ENCODE results near the gene QSOX2.

Gene QSOX2

GRCh38 chr9:136248951-136249876 lies 3.6 kb upstream of the QSOX2 start:
- WGBS, 2 experiments (ENCODE audit: insufficient coverage in 2 of 2): 93 to 94% methylated on average over 29 of the region's 30 CpGs

DNA sequence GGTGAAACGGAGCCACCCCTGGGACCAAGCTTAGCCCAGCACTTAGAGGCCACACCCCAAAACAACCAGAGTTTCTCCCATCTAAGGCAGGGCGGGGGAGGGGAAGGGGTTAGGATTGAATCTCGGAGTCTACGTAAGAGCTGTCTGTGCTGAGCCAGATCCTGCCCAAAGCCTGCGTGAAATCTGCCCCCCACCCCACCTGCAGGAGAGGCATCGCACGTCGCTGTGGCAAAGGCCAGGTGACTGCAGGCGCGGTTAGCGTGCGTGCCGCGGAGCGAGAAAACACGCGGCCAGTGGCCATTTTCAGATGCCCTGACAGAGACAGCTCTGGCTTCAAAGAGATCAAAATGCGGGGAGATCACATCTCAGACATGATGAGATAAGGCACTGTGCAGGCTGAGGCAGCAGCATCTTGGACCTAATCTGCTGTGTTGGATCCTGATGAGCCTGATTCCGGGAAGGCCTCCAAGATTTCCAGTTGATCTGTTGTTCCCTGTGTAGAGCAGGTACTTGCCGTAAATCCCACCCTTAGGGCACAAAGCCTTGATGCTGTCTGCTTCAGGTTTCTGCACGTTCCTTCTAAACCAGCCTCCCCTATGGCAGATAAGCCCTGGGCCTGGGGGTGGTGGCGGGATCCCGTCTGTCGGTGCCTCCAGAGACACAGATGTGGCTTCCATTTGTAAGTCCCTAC lies 2.5 kb upstream of the QSOX2 start:
- WGBS, 2 experiments (ENCODE audit: insufficient coverage in 2 of 2): 88 to 97% methylated on average over 19 to 23 of the region's 24 CpGs
- Histone ChIP-seq H3K36me3 (ENCODE audit: control insufficient read depth, insufficient read depth, low read length) (no peaks in the 10 kb centered on the region), H3K4me3 (ENCODE audit: extremely low read depth, insufficient read depth, low read length, poor library complexity, severe bottlenecking) (no peak overlapping the region), H3K27ac (ENCODE audit: low read depth, low read length, severe bottlenecking) (no peak overlapping the region), H3K4me1 (ENCODE audit: control insufficient read depth, insufficient read depth, low read length, poor library complexity, severe bottlenecking) (peaks cover 17% of the 10 kb centered on the region), H3K9me3 (ENCODE audit: control insufficient read depth, low read length) (no peaks in the 10 kb centered on the region)

More at GRCh38 chr9:136248951-136249876, 3.6 kb upstream of the QSOX2 start:
- Histone ChIP-seq H3K4me3 (ENCODE audit: extremely low read depth, insufficient read depth, low read length, poor library complexity, severe bottlenecking) (no peak overlapping the region), H3K4me1 (ENCODE audit: control insufficient read depth, insufficient read depth, low read length, poor library complexity, severe bottlenecking) (peaks cover 8% of the 10 kb centered on the region), H3K27ac (ENCODE audit: low read depth, low read length, severe bottlenecking) (no peak overlapping the region), H3K9me3 (ENCODE audit: control insufficient read depth, low read length) (no peaks in the 10 kb centered on the region), H3K36me3 (ENCODE audit: control insufficient read depth, insufficient read depth, low read length) (no peaks in the 10 kb centered on the region)

GRCh38 chr9:136247551-136247916 lies 1.9 kb upstream of the QSOX2 start:
- Histone ChIP-seq H3K4me1 (ENCODE audit: control insufficient read depth, insufficient read depth, low read length, poor library complexity, severe bottlenecking) (peaks cover 17% of the 10 kb centered on the region), H3K27ac (ENCODE audit: low read depth, low read length, severe bottlenecking) (no peak overlapping the region), H3K36me3 (ENCODE audit: control insufficient read depth, insufficient read depth, low read length) (no peaks in the 10 kb centered on the region), H3K4me3 (ENCODE audit: extremely low read depth, insufficient read depth, low read length, poor library complexity, severe bottlenecking) (no peak overlapping the region), H3K9me3 (ENCODE audit: control insufficient read depth, low read length) (no peaks in the 10 kb centered on the region)
- 66 to 83% methylated on average over 7 to 8 of the region's 9 CpGs for WGBS, 2 experiments (ENCODE audit: insufficient coverage in 2 of 2)

DNA sequence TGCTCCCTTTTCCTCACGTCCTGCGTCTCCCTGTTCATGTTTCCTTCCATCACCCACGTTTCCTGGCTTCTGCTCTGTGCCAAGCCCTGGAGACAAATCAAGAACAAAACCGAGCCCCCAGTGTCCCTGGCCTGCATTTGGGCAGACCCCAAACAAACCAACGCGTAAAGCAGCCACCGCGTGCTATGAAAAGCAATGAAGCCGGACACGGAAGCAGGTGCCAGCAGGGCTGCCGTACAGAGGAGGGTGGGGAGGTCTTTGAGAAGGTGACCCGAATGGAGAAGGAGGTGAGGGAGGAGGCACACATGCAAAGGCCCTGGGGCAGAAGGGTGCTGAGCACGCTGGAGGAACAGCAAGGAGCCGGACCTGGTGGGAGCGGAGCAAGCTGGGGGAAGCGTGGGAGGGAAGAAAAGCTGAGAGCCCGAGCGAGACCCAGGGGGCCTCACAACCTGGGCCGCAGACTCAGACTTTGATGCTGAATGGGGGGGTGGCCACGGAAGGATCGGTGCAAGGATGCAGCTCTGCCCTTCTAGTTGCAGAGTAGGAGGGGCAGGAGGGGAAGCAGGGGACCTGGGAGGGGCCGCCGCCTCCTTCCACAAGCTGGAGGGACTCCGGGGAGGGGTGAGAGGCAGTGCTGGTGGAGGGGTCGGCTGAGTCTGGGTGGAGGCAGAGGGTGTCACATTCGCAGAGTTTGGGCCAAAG lies 1.4 kb upstream of the QSOX2 start:
- H3K4me1 ChIP-seq (ENCODE audit: control insufficient read depth, insufficient read depth, low read length, poor library complexity, severe bottlenecking): peaks cover 17% of the 10 kb centered on the region

DNA sequence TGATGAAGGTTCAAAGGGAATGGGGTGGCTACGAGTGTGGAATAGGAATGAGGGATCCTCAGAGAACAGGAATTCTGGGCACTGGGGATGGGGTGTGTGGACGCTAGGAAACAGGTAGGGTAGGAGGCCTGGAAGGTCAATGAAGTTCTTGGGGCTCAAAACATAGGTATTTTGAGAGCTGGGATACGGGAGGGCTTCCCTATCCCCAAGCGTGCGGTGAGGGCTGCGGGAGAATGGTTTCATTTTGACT lies 718 bp downstream of the QSOX2 start:
- Histone ChIP-seq H3K9me3 (ENCODE audit: control insufficient read depth, low read length) (no peaks in the 10 kb centered on the region), H3K4me3 (ENCODE audit: extremely low read depth, insufficient read depth, low read length, poor library complexity, severe bottlenecking) (peak overlapping the region; percentile 71), H3K4me1 (ENCODE audit: control insufficient read depth, insufficient read depth, low read length, poor library complexity, severe bottlenecking) (peaks cover 17% of the 10 kb centered on the region), H3K27ac (ENCODE audit: low read depth, low read length, severe bottlenecking) (peak overlapping the region; percentile 41), H3K36me3 (ENCODE audit: control insufficient read depth, insufficient read depth, low read length) (peaks cover 3% of the 10 kb centered on the region)
- 3 to 6% methylated on average over 5 to 6 of the region's 6 CpGs for WGBS, 2 experiments (ENCODE audit: insufficient coverage in 2 of 2)

More for the DNA sequence above, 1.4 kb upstream of the QSOX2 start:
- Histone ChIP-seq H3K4me3 (ENCODE audit: extremely low read depth, insufficient read depth, low read length, poor library complexity, severe bottlenecking) (no peak overlapping the region), H3K27ac (ENCODE audit: low read depth, low read length, severe bottlenecking) (no peak overlapping the region), H3K9me3 (ENCODE audit: control insufficient read depth, low read length) (no peaks in the 10 kb centered on the region), H3K36me3 (ENCODE audit: control insufficient read depth, insufficient read depth, low read length) (no peaks in the 10 kb centered on the region)
- 86 to 92% methylated on average over 24 to 25 of the region's 26 CpGs for WGBS, 2 experiments (ENCODE audit: insufficient coverage in 2 of 2)

DNA sequence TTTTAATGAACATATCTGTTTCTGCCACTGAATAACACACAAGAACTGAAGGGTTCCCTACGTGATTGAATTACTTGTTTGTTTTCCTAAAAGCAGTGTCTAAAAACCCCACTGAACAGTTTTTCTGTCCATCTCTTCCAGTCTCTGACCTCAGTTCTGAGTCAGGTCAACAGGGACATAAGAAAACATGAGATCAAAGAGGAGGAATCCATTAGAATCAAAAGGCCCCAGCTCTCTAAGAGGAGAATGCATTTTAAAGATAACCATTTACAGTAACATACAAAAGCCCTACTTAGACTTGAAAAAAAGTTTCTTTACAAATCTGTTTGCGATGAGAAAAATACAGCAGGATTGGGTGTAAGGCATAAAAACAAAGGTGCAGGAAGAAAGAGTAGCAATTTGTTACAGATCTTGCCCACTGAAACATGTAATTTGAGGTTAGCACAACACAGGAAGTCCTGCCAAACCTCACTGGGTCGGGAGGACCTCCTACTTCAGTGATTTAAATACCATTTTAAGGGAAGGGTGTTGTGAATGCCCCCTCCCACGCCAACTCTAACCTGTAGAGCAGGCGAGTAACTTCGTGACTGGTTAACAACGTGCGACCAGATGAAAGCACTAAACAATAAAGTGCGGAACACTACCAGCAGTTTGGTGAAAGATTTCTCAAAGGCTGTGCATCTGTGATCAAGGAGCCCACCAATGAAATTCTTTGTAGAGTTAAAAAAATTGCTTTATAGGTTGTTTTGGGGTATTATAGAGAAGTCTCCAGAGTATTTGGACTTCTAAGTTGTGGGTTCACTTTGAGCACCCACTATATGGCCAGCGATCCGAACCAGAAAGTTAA lies 1.3 kb downstream of the QSOX2 start:
- Histone ChIP-seq H3K4me1 (ENCODE audit: control insufficient read depth, insufficient read depth, low read length, poor library complexity, severe bottlenecking) (peaks cover 17% of the 10 kb centered on the region), H3K36me3 (ENCODE audit: control insufficient read depth, insufficient read depth, low read length) (peaks cover 3% of the 10 kb centered on the region), H3K9me3 (ENCODE audit: control insufficient read depth, low read length) (no peaks in the 10 kb centered on the region), H3K27ac (ENCODE audit: low read depth, low read length, severe bottlenecking) (peak overlapping the region; percentile 41), H3K4me3 (ENCODE audit: extremely low read depth, insufficient read depth, low read length, poor library complexity, severe bottlenecking) (peak overlapping the region; percentile 71)
- WGBS, 2 experiments (ENCODE audit: insufficient coverage in 2 of 2): 29 to 31% methylated on average over 8 to 11 of the region's 11 CpGs

DNA sequence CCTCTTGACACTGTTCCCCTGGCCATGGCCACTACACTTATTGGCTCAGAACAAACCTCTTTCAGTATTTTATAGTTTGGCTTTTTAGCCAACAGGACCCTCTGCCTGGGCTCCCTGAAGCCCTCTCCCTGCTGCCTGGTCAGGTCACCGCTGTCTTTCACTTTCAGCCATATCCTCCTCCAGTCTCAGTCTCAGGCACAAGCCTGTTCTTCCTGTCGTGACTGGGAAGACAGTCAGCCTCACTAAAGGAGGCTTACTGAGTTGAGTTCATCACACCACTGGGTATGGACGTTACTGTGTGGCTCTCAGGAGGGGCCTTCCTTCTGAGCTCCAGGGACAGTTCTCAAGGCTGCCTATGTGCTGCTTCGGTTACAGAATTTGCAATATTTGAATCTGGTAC lies 2.0 kb downstream of the QSOX2 start:
- Histone ChIP-seq H3K4me3 (ENCODE audit: extremely low read depth, insufficient read depth, low read length, poor library complexity, severe bottlenecking) (no peak overlapping the region), H3K27ac (ENCODE audit: low read depth, low read length, severe bottlenecking) (peak overlapping the region; percentile 7), H3K36me3 (ENCODE audit: control insufficient read depth, insufficient read depth, low read length) (peaks cover 3% of the 10 kb centered on the region), H3K4me1 (ENCODE audit: control insufficient read depth, insufficient read depth, low read length, poor library complexity, severe bottlenecking) (peaks cover 17% of the 10 kb centered on the region), H3K9me3 (ENCODE audit: control insufficient read depth, low read length) (no peaks in the 10 kb centered on the region)
- 61 to 73% methylated on average over 2 to 4 of the region's 4 CpGs for WGBS, 2 experiments (ENCODE audit: insufficient coverage in 2 of 2)

- peaks cover 3% of the 10 kb centered on the region for H3K36me3 ChIP-seq (ENCODE audit: control insufficient read depth, insufficient read depth, low read length)
- H3K9me3 ChIP-seq (ENCODE audit: control insufficient read depth, low read length): no peaks in the 10 kb centered on the region
- H3K4me1 ChIP-seq (ENCODE audit: control insufficient read depth, insufficient read depth, low read length, poor library complexity, severe bottlenecking): peaks cover 17% of the 10 kb centered on the region
- H3K27ac ChIP-seq (ENCODE audit: low read depth, low read length, severe bottlenecking): no peak overlapping the region
- WGBS, 2 experiments (ENCODE audit: insufficient coverage in 2 of 2): 70% methylated on average over 3 to 5 of the region's 6 CpGs
- no peak overlapping the region for H3K4me3 ChIP-seq (ENCODE audit: extremely low read depth, insufficient read depth, low read length, poor library complexity, severe bottlenecking)
Observed at GRCh38 chr9:136242918-136243525, 2.6 kb downstream of the QSOX2 start.

DNA sequence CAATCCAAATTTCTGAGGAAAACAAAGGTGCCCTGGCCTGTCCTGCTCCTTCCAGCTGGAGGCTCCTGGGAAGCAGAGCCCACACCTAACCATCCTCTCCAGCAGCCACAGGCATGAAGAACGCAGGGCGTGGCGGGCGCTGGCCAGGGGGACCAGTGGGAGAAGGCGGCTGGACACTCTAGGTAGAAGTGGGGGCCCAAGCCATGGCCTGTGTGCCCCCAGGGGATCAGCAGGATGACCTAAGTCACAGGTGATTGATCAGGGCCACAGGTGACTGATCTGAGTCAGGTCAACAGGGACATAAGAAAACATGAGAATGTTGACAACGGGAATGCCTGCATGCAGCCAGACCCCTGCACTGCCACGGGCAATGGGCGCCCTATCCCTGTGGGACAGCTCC lies 3.4 kb downstream of the QSOX2 start:
- Histone ChIP-seq H3K27ac (ENCODE audit: low read depth, low read length, severe bottlenecking) (no peak overlapping the region), H3K9me3 (ENCODE audit: control insufficient read depth, low read length) (no peaks in the 10 kb centered on the region), H3K4me1 (ENCODE audit: control insufficient read depth, insufficient read depth, low read length, poor library complexity, severe bottlenecking) (peaks cover 17% of the 10 kb centered on the region), H3K36me3 (ENCODE audit: control insufficient read depth, insufficient read depth, low read length) (peaks cover 3% of the 10 kb centered on the region), H3K4me3 (ENCODE audit: extremely low read depth, insufficient read depth, low read length, poor library complexity, severe bottlenecking) (no peak overlapping the region)
- 95 to 100% methylated on average over 4 to 8 of the region's 8 CpGs for WGBS, 2 experiments (ENCODE audit: insufficient coverage in 2 of 2)

DNA sequence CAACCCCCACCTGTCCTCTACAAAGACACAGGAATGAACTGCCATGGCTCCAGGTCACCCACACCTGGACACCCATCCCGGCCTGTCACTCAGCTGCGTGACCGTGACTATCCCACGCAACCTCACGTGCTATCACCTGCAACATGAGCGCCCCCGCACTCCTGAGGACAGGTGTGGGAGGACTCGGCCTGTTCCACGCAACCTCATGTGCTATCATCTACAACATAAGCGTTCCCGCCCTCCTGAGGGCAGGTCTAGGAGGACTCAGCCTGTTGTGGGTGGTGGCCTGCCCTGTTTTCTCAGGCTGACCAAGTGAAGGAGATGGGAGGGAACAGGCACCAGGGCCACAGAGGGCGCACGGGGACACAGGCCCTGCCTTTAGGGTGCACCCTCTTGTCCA lies 4.1 kb downstream of the QSOX2 start:
- Histone ChIP-seq H3K4me1 (ENCODE audit: control insufficient read depth, insufficient read depth, low read length, poor library complexity, severe bottlenecking) (peaks cover 17% of the 10 kb centered on the region), H3K9me3 (ENCODE audit: control insufficient read depth, low read length) (no peaks in the 10 kb centered on the region), H3K4me3 (ENCODE audit: extremely low read depth, insufficient read depth, low read length, poor library complexity, severe bottlenecking) (no peak overlapping the region), H3K36me3 (ENCODE audit: control insufficient read depth, insufficient read depth, low read length) (peaks cover 5% of the 10 kb centered on the region), H3K27ac (ENCODE audit: low read depth, low read length, severe bottlenecking) (no peak overlapping the region)
- WGBS, 2 experiments (ENCODE audit: insufficient coverage in 2 of 2): 96 to 98% methylated on average over 10 to 13 of the region's 13 CpGs

All from mesodermal cell (in vitro differentiated cells).